ENCODE results near the gene RPL7A.
A peak's percentile ranks its signal among the peaks of the same experiment; 100 is the strongest.

The RPL7A gene

GRCh38 chr9:133341369-133342068, 6.5 kb upstream of the RPL7A start:
- Histone ChIP-seq H3K9me3 (ENCODE audit: insufficient read depth, low read depth, low read length) (no peaks in the 10 kb centered on the region), H3K9ac (ENCODE audit: low read depth, low read length) (no peak overlapping the region), H3K27me3 (ENCODE audit: insufficient read depth, low read length) (no peaks in the 10 kb centered on the region), H3K36me3 (ENCODE audit: insufficient read depth, low read length) (peaks cover 79% of the 10 kb centered on the region), H3K4me1 (ENCODE audit: insufficient read depth, low read length) (peaks cover 4% of the 10 kb centered on the region), H3K4me3 (ENCODE audit: low read length) (no peak overlapping the region), H3K27ac (ENCODE audit: low read depth, low read length) (no peak overlapping the region)
- WGBS, result 94% methylated on average over 15 of the region's 15 CpGs

GRCh38 chr9:133342069-133342406, 6.0 kb upstream of the RPL7A start:
- H3K27me3 ChIP-seq (ENCODE audit: insufficient read depth, low read length), result no peaks in the 10 kb centered on the region
- H3K4me1 ChIP-seq (ENCODE audit: insufficient read depth, low read length), result peaks cover 7% of the 10 kb centered on the region
- H3K27ac ChIP-seq (ENCODE audit: low read depth, low read length), result peak overlapping the region; percentile 62; the same call in 1 of the 2 replicates
- 73% methylated on average over 12 of the region's 12 CpGs for WGBS
- H3K4me3 ChIP-seq (ENCODE audit: low read length), result no peak overlapping the region
- peaks cover 79% of the 10 kb centered on the region for H3K36me3 ChIP-seq (ENCODE audit: insufficient read depth, low read length)
- no peak overlapping the region for H3K9ac ChIP-seq (ENCODE audit: low read depth, low read length)
- H3K9me3 ChIP-seq (ENCODE audit: insufficient read depth, low read depth, low read length), result no peaks in the 10 kb centered on the region

- Histone ChIP-seq H3K9me3 (ENCODE audit: insufficient read depth, low read depth, low read length) (no peaks in the 10 kb centered on the region), H3K27me3 (ENCODE audit: insufficient read depth, low read length) (no peaks in the 10 kb centered on the region), H3K27ac (ENCODE audit: low read depth, low read length) (no peak overlapping the region; the same call in 1 of the 2 replicates), H3K4me3 (ENCODE audit: low read length) (no peak overlapping the region), H3K9ac (ENCODE audit: low read depth, low read length) (no peak overlapping the region), H3K4me1 (ENCODE audit: insufficient read depth, low read length) (peaks cover 7% of the 10 kb centered on the region), H3K36me3 (ENCODE audit: insufficient read depth, low read length) (peaks cover 79% of the 10 kb centered on the region)
- WGBS, result 84% methylated on average over 11 of the region's 11 CpGs
Observed at GRCh38 chr9:133342570-133342969, 5.4 kb upstream of the RPL7A start.

- Histone ChIP-seq H3K4me1 (ENCODE audit: insufficient read depth, low read length) (peaks cover 7% of the 10 kb centered on the region), H3K4me3 (ENCODE audit: low read length) (no peak overlapping the region), H3K27ac (ENCODE audit: low read depth, low read length) (no peak overlapping the region), H3K36me3 (ENCODE audit: insufficient read depth, low read length) (peaks cover 79% of the 10 kb centered on the region), H3K27me3 (ENCODE audit: insufficient read depth, low read length) (no peaks in the 10 kb centered on the region), H3K9ac (ENCODE audit: low read depth, low read length) (no peak overlapping the region), H3K9me3 (ENCODE audit: insufficient read depth, low read depth, low read length) (no peaks in the 10 kb centered on the region)
- WGBS, result 96% methylated on average over 19 of the region's 19 CpGs
Observed at GRCh38 chr9:133344071-133344470, 3.9 kb upstream of the RPL7A start.

GRCh38 chr9:133344979-133345378, 3.0 kb upstream of the RPL7A start:
- Histone ChIP-seq H3K9ac (ENCODE audit: low read depth, low read length) (no peak overlapping the region), H3K36me3 (ENCODE audit: insufficient read depth, low read length) (peaks cover 79% of the 10 kb centered on the region)
- 96% methylated on average over 12 of the region's 12 CpGs for WGBS

GRCh38 chr9:133345596-133345995, 2.4 kb upstream of the RPL7A start:
- Histone ChIP-seq H3K36me3 (ENCODE audit: insufficient read depth, low read length) (peaks cover 79% of the 10 kb centered on the region), H3K4me3 (ENCODE audit: low read length) (no peak overlapping the region), H3K9me3 (ENCODE audit: insufficient read depth, low read depth, low read length) (no peaks in the 10 kb centered on the region), H3K27ac (ENCODE audit: low read depth, low read length) (no peak overlapping the region), H3K9ac (ENCODE audit: low read depth, low read length) (no peak overlapping the region), H3K4me1 (ENCODE audit: insufficient read depth, low read length) (peaks cover 7% of the 10 kb centered on the region), H3K27me3 (ENCODE audit: insufficient read depth, low read length) (no peaks in the 10 kb centered on the region)
- 96% methylated on average over 6 of the region's 6 CpGs for WGBS

More at GRCh38 chr9:133344979-133345378, 3.0 kb upstream of the RPL7A start:
- H3K4me3 ChIP-seq (ENCODE audit: low read length), result no peak overlapping the region
- no peaks in the 10 kb centered on the region for H3K9me3 ChIP-seq (ENCODE audit: insufficient read depth, low read depth, low read length)
- H3K27me3 ChIP-seq (ENCODE audit: insufficient read depth, low read length), result no peaks in the 10 kb centered on the region
- H3K4me1 ChIP-seq (ENCODE audit: insufficient read depth, low read length), result peaks cover 7% of the 10 kb centered on the region
- H3K27ac ChIP-seq (ENCODE audit: low read depth, low read length), result no peak overlapping the region

- WGBS, result 80% methylated on average over 15 of the region's 15 CpGs
- H3K36me3 ChIP-seq (ENCODE audit: insufficient read depth, low read length), result peaks cover 79% of the 10 kb centered on the region
- H3K4me1 ChIP-seq (ENCODE audit: insufficient read depth, low read length), result peaks cover 7% of the 10 kb centered on the region
- peak overlapping the region; percentile 89 for H3K4me3 ChIP-seq (ENCODE audit: low read length)
- H3K9me3 ChIP-seq (ENCODE audit: insufficient read depth, low read depth, low read length), result no peaks in the 10 kb centered on the region
- no peaks in the 10 kb centered on the region for H3K27me3 ChIP-seq (ENCODE audit: insufficient read depth, low read length)
- peak overlapping the region; percentile 100 for H3K9ac ChIP-seq (ENCODE audit: low read depth, low read length)
- H3K27ac ChIP-seq (ENCODE audit: low read depth, low read length), result no peak overlapping the region; the same call in 1 of the 2 replicates
Observed at GRCh38 chr9:133346021-133346785, 1.8 kb upstream of the RPL7A start.

- no peaks in the 10 kb centered on the region for H3K9me3 ChIP-seq (ENCODE audit: insufficient read depth, low read depth, low read length)
- H3K4me3 ChIP-seq (ENCODE audit: low read length), result peak overlapping the region; percentile 89
- peak overlapping the region; percentile 97 for H3K27ac ChIP-seq (ENCODE audit: low read depth, low read length)
- H3K4me1 ChIP-seq (ENCODE audit: insufficient read depth, low read length), result peaks cover 7% of the 10 kb centered on the region
- peak overlapping the region; percentile 100 for H3K9ac ChIP-seq (ENCODE audit: low read depth, low read length)
- H3K36me3 ChIP-seq (ENCODE audit: insufficient read depth, low read length), result peaks cover 79% of the 10 kb centered on the region
- H3K27me3 ChIP-seq (ENCODE audit: insufficient read depth, low read length), result no peaks in the 10 kb centered on the region
- under 1% methylated on average over 36 of the region's 41 CpGs for WGBS
Observed at GRCh38 chr9:133347515-133347984, 468 bp upstream of the RPL7A start.

- 16% methylated on average over 25 of the region's 25 CpGs for WGBS
- peak overlapping the region; percentile 89 for H3K4me3 ChIP-seq (ENCODE audit: low read length)
- peak overlapping the region; percentile 100 for H3K9ac ChIP-seq (ENCODE audit: low read depth, low read length)
- H3K27ac ChIP-seq (ENCODE audit: low read depth, low read length), result peak overlapping the region; percentile 97
- H3K9me3 ChIP-seq (ENCODE audit: insufficient read depth, low read depth, low read length), result no peaks in the 10 kb centered on the region
- H3K4me1 ChIP-seq (ENCODE audit: insufficient read depth, low read length), result peaks cover 7% of the 10 kb centered on the region
- H3K36me3 ChIP-seq (ENCODE audit: insufficient read depth, low read length), result peaks cover 78% of the 10 kb centered on the region
- H3K27me3 ChIP-seq (ENCODE audit: insufficient read depth, low read length), result no peaks in the 10 kb centered on the region
Observed at GRCh38 chr9:133348718-133349573, 928 bp downstream of the RPL7A start.

- H3K27ac ChIP-seq (ENCODE audit: low read depth, low read length), result peak overlapping the region; percentile 97; the same call in 1 of the 2 replicates
- H3K9ac ChIP-seq (ENCODE audit: low read depth, low read length), result peak overlapping the region; percentile 100
Observed at GRCh38 chr9:133349965-133350616, 2.1 kb downstream of the RPL7A start.

More at GRCh38 chr9:133349965-133350616, 2.1 kb downstream of the RPL7A start:
- Histone ChIP-seq H3K27me3 (ENCODE audit: insufficient read depth, low read length) (no peaks in the 10 kb centered on the region), H3K4me1 (ENCODE audit: insufficient read depth, low read length) (peaks cover 7% of the 10 kb centered on the region), H3K9me3 (ENCODE audit: insufficient read depth, low read depth, low read length) (no peaks in the 10 kb centered on the region), H3K36me3 (ENCODE audit: insufficient read depth, low read length) (peaks cover 69% of the 10 kb centered on the region), H3K4me3 (ENCODE audit: low read length) (peak overlapping the region; percentile 89)
- WGBS, result 89% methylated on average over 15 of the region's 15 CpGs
